Measurements from ENCODE around the gene NDUFB4.

The NDUFB4 gene

GRCh38 chr3:120558771-120559241, 37.3 kb upstream of the NDUFB4 start (continued):
- TF ChIP-seq ATF2 (tag by site-specific recombination; IDR thresholded peaks at IDR 0.05; ENCODE audit: low read depth), result peak; percentile 89
- 0 out of 2 replicates have a peak, but pooled peaks have one; percentile 23 for TF ChIP-seq ZNF558 (tag by site-specific recombination; IDR thresholded peaks at IDR 0.05)
- TF ChIP-seq GLIS1 (tag by site-specific recombination; IDR thresholded peaks at IDR 0.05), result peak; percentile 50
- TF ChIP-seq, protein P1, sequence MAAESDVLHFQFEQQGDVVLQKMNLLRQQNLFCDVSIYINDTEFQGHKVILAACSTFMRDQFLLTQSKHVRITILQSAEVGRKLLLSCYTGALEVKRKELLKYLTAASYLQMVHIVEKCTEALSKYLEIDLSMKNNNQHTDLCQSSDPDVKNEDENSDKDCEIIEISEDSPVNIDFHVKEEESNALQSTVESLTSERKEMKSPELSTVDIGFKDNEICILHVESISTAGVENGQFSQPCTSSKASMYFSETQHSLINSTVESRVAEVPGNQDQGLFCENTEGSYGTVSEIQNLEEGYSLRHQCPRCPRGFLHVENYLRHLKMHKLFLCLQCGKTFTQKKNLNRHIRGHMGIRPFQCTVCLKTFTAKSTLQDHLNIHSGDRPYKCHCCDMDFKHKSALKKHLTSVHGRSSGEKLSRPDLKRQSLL (tag by site-specific recombination; IDR thresholded peaks at IDR 0.05), result no peak
- TF ChIP-seq ZBTB44 (tag by site-specific recombination; IDR thresholded peaks at IDR 0.05), result 0 out of 2 replicates have a peak, but pooled peaks have one; percentile 19
- peak; percentile 93 for TF ChIP-seq ZNF654 (tag by site-specific recombination; IDR thresholded peaks at IDR 0.05; ENCODE audit: low read depth)
- 0 out of 2 replicates have a peak, but pooled peaks have one; percentile 12 for TF ChIP-seq ZNF24 (tag by site-specific recombination; IDR thresholded peaks at IDR 0.05)
- TF ChIP-seq PRDM2 (tag by site-specific recombination; IDR thresholded peaks at IDR 0.05; ENCODE audit: borderline replicate concordance), result no peak
- TF ChIP-seq ZNF341 (tag by site-specific recombination; IDR thresholded peaks at IDR 0.05; ENCODE audit: low read depth), result peak; percentile 37
- TF ChIP-seq GFI1B (tag by site-specific recombination; IDR thresholded peaks at IDR 0.05), result no peak
- TF ChIP-seq, protein P2, sequence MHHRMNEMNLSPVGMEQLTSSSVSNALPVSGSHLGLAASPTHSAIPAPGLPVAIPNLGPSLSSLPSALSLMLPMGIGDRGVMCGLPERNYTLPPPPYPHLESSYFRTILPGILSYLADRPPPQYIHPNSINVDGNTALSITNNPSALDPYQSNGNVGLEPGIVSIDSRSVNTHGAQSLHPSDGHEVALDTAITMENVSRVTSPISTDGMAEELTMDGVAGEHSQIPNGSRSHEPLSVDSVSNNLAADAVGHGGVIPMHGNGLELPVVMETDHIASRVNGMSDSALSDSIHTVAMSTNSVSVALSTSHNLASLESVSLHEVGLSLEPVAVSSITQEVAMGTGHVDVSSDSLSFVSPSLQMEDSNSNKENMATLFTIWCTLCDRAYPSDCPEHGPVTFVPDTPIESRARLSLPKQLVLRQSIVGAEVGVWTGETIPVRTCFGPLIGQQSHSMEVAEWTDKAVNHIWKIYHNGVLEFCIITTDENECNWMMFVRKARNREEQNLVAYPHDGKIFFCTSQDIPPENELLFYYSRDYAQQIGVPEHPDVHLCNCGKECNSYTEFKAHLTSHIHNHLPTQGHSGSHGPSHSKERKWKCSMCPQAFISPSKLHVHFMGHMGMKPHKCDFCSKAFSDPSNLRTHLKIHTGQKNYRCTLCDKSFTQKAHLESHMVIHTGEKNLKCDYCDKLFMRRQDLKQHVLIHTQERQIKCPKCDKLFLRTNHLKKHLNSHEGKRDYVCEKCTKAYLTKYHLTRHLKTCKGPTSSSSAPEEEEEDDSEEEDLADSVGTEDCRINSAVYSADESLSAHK (tag by site-specific recombination; IDR thresholded peaks at IDR 0.05), result no peak
- peak; percentile 44; the same call in 1 of the 2 replicates for TF ChIP-seq ZNF629 (tag by site-specific recombination; IDR thresholded peaks at IDR 0.05)
- TF ChIP-seq, protein P3, sequence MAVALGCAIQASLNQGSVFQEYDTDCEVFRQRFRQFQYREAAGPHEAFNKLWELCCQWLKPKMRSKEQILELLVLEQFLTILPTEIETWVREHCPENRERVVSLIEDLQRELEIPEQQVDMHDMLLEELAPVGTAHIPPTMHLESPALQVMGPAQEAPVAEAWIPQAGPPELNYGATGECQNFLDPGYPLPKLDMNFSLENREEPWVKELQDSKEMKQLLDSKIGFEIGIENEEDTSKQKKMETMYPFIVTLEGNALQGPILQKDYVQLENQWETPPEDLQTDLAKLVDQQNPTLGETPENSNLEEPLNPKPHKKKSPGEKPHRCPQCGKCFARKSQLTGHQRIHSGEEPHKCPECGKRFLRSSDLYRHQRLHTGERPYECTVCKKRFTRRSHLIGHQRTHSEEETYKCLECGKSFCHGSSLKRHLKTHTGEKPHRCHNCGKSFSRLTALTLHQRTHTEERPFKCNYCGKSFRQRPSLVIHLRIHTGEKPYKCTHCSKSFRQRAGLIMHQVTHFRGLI (tag by site-specific recombination; IDR thresholded peaks at IDR 0.05), result peak; percentile 96
- TF ChIP-seq ZNF677 (tag by site-specific recombination; IDR thresholded peaks at IDR 0.05), result peak; percentile 99
- TF ChIP-seq ZNF2 (tag by site-specific recombination; IDR thresholded peaks at IDR 0.05), result peak; percentile 85
- TF ChIP-seq ZBTB8A (tag by site-specific recombination; IDR thresholded peaks at IDR 0.05), result peak; percentile 49; the same call in 1 of the 2 replicates
- TF ChIP-seq ZNF16 (tag by site-specific recombination; IDR thresholded peaks at IDR 0.05; ENCODE audit: low read depth), result no peak
- TF ChIP-seq ZSCAN30 (tag by site-specific recombination; IDR thresholded peaks at IDR 0.05), result peak; percentile 56; the same call in 1 of the 2 replicates
- 0 out of 2 replicates have a peak, but pooled peaks have one; percentile 32 for TF ChIP-seq ZFP37 (tag by site-specific recombination; IDR thresholded peaks at IDR 0.05)
- TF ChIP-seq ZBTB48 (tag by site-specific recombination; IDR thresholded peaks at IDR 0.05), result peak; percentile 54; the same call in 1 of the 2 replicates
- TF ChIP-seq ZNF335 (tag by site-specific recombination; conservative IDR thresholded peaks at IDR 0.05), result peak; percentile 89
- TF ChIP-seq, protein P4, sequence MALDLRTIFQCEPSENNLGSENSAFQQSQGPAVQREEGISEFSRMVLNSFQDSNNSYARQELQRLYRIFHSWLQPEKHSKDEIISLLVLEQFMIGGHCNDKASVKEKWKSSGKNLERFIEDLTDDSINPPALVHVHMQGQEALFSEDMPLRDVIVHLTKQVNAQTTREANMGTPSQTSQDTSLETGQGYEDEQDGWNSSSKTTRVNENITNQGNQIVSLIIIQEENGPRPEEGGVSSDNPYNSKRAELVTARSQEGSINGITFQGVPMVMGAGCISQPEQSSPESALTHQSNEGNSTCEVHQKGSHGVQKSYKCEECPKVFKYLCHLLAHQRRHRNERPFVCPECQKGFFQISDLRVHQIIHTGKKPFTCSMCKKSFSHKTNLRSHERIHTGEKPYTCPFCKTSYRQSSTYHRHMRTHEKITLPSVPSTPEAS (tag by site-specific recombination; IDR thresholded peaks at IDR 0.05), result 0 out of 2 replicates have a peak, but pooled peaks have one; percentile 23

All from HEK293 (cell line).